HG03135 (cell line): ENCODE results near the gene CEP76.
"Not testable (repeated sequence)": the region's sequence is repeated elsewhere in the genome, so short reads cannot be mapped to it uniquely, and the experiment has no call there.

Experiments
- ATAC-seq: cut with Tn5 transposase; IDR thresholded peaks from one replicate; pipeline ENCODE4 v1.9.1; 2021; ENCODE audit warnings: mild to moderate bottlenecking, moderate library complexity; ENCODE audit not compliant: unreplicated experiment

CEP76 gene

GRCh38 chr18:12645751-12646203, 56.7 kb downstream of the CEP76 start:
- no peak for ATAC-seq

GRCh38 chr18:12645254-12645653, 57.3 kb downstream of the CEP76 start:
- no peak for ATAC-seq

- not testable (repeated sequence) for ATAC-seq
Measured at GRCh38 chr18:12643756-12644155, 58.8 kb downstream of the CEP76 start.

- ATAC-seq, result no peak
Measured at GRCh38 chr18:12640881-12641200, 61.7 kb downstream of the CEP76 start.

- no peak for ATAC-seq
Measured at GRCh38 chr18:12639990-12640880, 62.3 kb downstream of the CEP76 start.

- no peak for ATAC-seq
Measured at GRCh38 chr18:12638644-12639124, 63.8 kb downstream of the CEP76 start.

GRCh38 chr18:12637901-12638643, 64.5 kb downstream of the CEP76 start:
- ATAC-seq, result no peak

GRCh38 chr18:12637393-12637792, 65.1 kb downstream of the CEP76 start:
- ATAC-seq, result no peak

- ATAC-seq, result no peak
Measured at GRCh38 chr18:12631831-12632477, 70.6 kb downstream of the CEP76 start.

- no peak for ATAC-seq
Measured at GRCh38 chr18:12630136-12630535, 72.4 kb downstream of the CEP76 start.

GRCh38 chr18:12628706-12629702, 73.5 kb downstream of the CEP76 start:
- ATAC-seq, result no peak

GRCh38 chr18:12627199-12627598, 75.3 kb downstream of the CEP76 start:
- not testable (repeated sequence) for ATAC-seq

GRCh38 chr18:12625241-12625640, 77.3 kb downstream of the CEP76 start:
- ATAC-seq, result no peak
